ENCODE results near the gene NFIX.

Gene NFIX

GRCh38 chr19:13095934-13096927 is 101.0 kb downstream of the NFIX start:
- no peak for DNase-seq

GRCh38 chr19:13097033-13097462 is 101.8 kb downstream of the NFIX start:
- DNase-seq: no peak

- DNase-seq: no peak
Observed at GRCh38 chr19:13097463-13098258, 102.4 kb downstream of the NFIX start.

- DNase-seq: no peak
Observed at GRCh38 chr19:13098277-13099072, 103.2 kb downstream of the NFIX start.

GRCh38 chr19:13099073-13099999 is 104.1 kb downstream of the NFIX start:
- DNase-seq: no peak

GRCh38 chr19:13100031-13100588 is 104.8 kb downstream of the NFIX start:
- no peak for DNase-seq

GRCh38 chr19:13100841-13101589 is 105.7 kb downstream of the NFIX start:
- DNase-seq: no peak

GRCh38 chr19:13101590-13102415 is 106.5 kb downstream of the NFIX start:
- no peak for DNase-seq

- no peak for DNase-seq
Observed at GRCh38 chr19:13102416-13102665, 107.1 kb downstream of the NFIX start.

- DNase-seq: no peak
Observed at GRCh38 chr19:13102666-13103580, 107.6 kb downstream of the NFIX start, which contains the start of gene LYL1. TSS of gene LYL1 (minus strand) at chr19:13102858. CDS start at chr19:13101171, 1,687 bp downstream.

GRCh38 chr19:13103581-13104359 is 108.5 kb downstream of the NFIX start:
- DNase-seq: no peak

- no peak for DNase-seq
Observed at GRCh38 chr19:13104360-13104847, 109.1 kb downstream of the NFIX start.

- DNase-seq: no peak
Observed at GRCh38 chr19:13104848-13105711, 109.8 kb downstream of the NFIX start.

GRCh38 chr19:13109361-13110098 is 114.3 kb downstream of the NFIX start:
- no peak for DNase-seq

GRCh38 chr19:13110099-13110610 is 114.9 kb downstream of the NFIX start:
- no peak for DNase-seq

GRCh38 chr19:13112555-13112954 is 117.3 kb downstream of the NFIX start:
- DNase-seq: no peak
